K562 (cell line): ENCODE measurements around the gene TMEM126B. TPM values are rescaled to one million over a fixed set of nuclear protein-coding genes. Genes with fewer than 3 reads are reported as not detected.

Experiments used
- ATF6 ChIP-seq: sonication (generic); formaldehyde crosslinking; IDR thresholded peaks from 2 replicates; pipeline ENCODE4 v1.4.0; 2020; ENCODE audit warnings: mild to moderate bottlenecking, missing genetic modification reagents
- ETV1 ChIP-seq: fragments of 450-650 bp; conservative IDR thresholded peaks from 2 replicates; pipeline ENCODE4 v1.6.1; 2016; ENCODE audit warnings: missing genetic modification characterization, control low read depth, low read depth, missing compliant biosample characterization
- FOXP4 ChIP-seq: sonication (generic); formaldehyde crosslinking; IDR thresholded peaks from 2 replicates; pipeline ENCODE4 v1.8.0; 2022; ENCODE audit warnings: mild to moderate bottlenecking, missing genetic modification reagents, borderline replicate concordance
- HIVEP1 ChIP-seq: fragments of 250-450 bp; sonication (Bioruptor Pico); IDR thresholded peaks from 2 replicates; pipeline ENCODE4 v1.4.0; 2020; ENCODE audit warnings: mild to moderate bottlenecking
- KLF10 ChIP-seq: fragments of 250-450 bp; sonication (Bioruptor Pico); IDR thresholded peaks from 2 replicates; pipeline ENCODE4 v1.6.1; 2021; ENCODE audit warnings: matching md5 sums
- MAX ChIP-seq: sonication (generic); formaldehyde crosslinking; IDR thresholded peaks from 2 replicates; pipeline ENCODE4 v1.9.0; 2022; ENCODE audit warnings: mild to moderate bottlenecking, missing genetic modification reagents
- MLLT1 ChIP-seq, 2 experiments: fragments of 450-650 bp; IDR thresholded peaks; 2 replicates each; pipeline ENCODE4 v1.6.1; 2016
- RAD21 ChIP-seq, 2 experiments: fragments of 250-450 bp in 1 of 2; fragments of 450-650 bp in 1 of 2; sonication (Bioruptor Pico) in 1 of 2; formaldehyde crosslinking in 1 of 2; IDR thresholded peaks in 1 of 2; conservative IDR thresholded peaks in 1 of 2; 2 replicates each; pipeline versions ENCODE4 v1.4.0 to v1.8.0; 2020 to 2022; ENCODE audit warnings: mild to moderate bottlenecking in 2 of 2, moderate library complexity in 1 of 2
- RCOR1 ChIP-seq, 2 experiments: IDR thresholded peaks; 2 replicates each; pipeline ENCODE4 v1.6.1; 2012; ENCODE audit warnings: low read depth in 2 of 2, low read length in 2 of 2, borderline replicate concordance in 1 of 2, improper control_type of control experiment in 1 of 2
- RFX5 ChIP-seq: IDR thresholded peaks from 2 replicates; pipeline ENCODE4 v1.6.1; 2011; ENCODE audit warnings: low read depth, mild to moderate bottlenecking, improper control_type of control experiment, low read length
- SAP30 ChIP-seq: fragments of 200-600 bp; sonication (generic); IDR thresholded peaks from 2 replicates; pipeline ENCODE4 v1.6.1; 2012; ENCODE audit warnings: borderline replicate concordance, low read depth, mild to moderate bottlenecking, moderate library complexity, low read length, control low read depth, inconsistent platforms; ENCODE audit not compliant: insufficient read depth, poor library complexity, severe bottlenecking
- SIN3A ChIP-seq, 2 experiments: fragments of 150-350 bp in 1 of 2; IDR thresholded peaks; 2 replicates each; pipeline ENCODE4 v1.6.1; 2011 to 2016; ENCODE audit warnings: borderline replicate concordance in 2 of 2, low read depth in 2 of 2, low read length in 2 of 2, mild to moderate bottlenecking in 2 of 2, moderate library complexity in 2 of 2; ENCODE audit not compliant: control insufficient read depth in 1 of 2
- SMARCA4 ChIP-seq: fragments of 450-650 bp; IDR thresholded peaks from 2 replicates; pipeline ENCODE4 v1.6.1; 2016
- ZNF644 ChIP-seq: fragments of 200-800 bp; sonication (Bioruptor generic); IDR thresholded peaks from 2 replicates; pipeline ENCODE4 v1.6.1; 2016; ENCODE audit warnings: low read depth, missing genetic modification characterization, missing compliant biosample characterization
- polyA plus RNA-seq, 8 experiments: library from polyadenylated mRNA; depleted of rRNA in 4 of 8; stranded (reverse) in 5 of 8; unstranded in 3 of 8; fragments of >200 nt; fragmentation: Nextera tagmentation in 2 of 8; fragmentation: Illumina TruSeq in 1 of 8; extraction: Ambion mirVana in 2 of 8; extraction: Trizol in 1 of 8; gene quantifications; 2 replicates each; pipeline versions ENCODE4 v1.2.1 to v1.2.3, GENCODE V29; 2011 to 2014; ENCODE audit warnings: inconsistent platforms in 1 of 8, missing spikeins in 1 of 8
- total RNA-seq, 7 experiments: library from RNA; depleted of rRNA in 6 of 7; stranded (reverse); fragments of >200 nt in 6 of 7; fragmentation: Illumina TruSeq in 2 of 7; extraction: Trizol in 2 of 7; gene quantifications; 2 replicates each; pipeline versions ENCODE4 v1.2.1 to v1.2.3, GENCODE V29; 2011 to 2021; ENCODE audit warnings: low replicate concordance in 1 of 7

The TMEM126B gene
- total and polyA plus RNA-seq, 9 of the 15 experiments (the other 6 are each of a cell fraction or from before 2014, with no cell fraction given) = 85.5 to 226 (median 164) TPM

GRCh38 chr11:85663753-85664614 lies 35.6 kb downstream of the TMEM126B start (continued):
- TF ChIP-seq FOXP4 = peak; percentile 85
- TF ChIP-seq RFX5 = no peak
- no peak for TF ChIP-seq HIVEP1 (CRISPR knock-in tag)
- TF ChIP-seq MAX (CRISPR knock-in tag) = 0 out of 2 replicates have a peak, but pooled peaks have one; percentile 9
- TF ChIP-seq SAP30 = peak; percentile 25
- peak in 1 of 2 experiments; percentile 91; a peak in 3 of 4 replicates for TF ChIP-seq SIN3A (IDR thresholded peaks at IDR 0.05; ENCODE audit: borderline replicate concordance in 2 of 2, control insufficient read depth in 1 of 2, low read depth in 2 of 2, low read length in 2 of 2)
- TF ChIP-seq KLF10 (CRISPR knock-in tag) = no peak
- TF ChIP-seq RCOR1 (IDR thresholded peaks at IDR 0.05; ENCODE audit: borderline replicate concordance in 1 of 2, low read depth in 2 of 2, low read length in 2 of 2) = peak in 1 of 2 experiments; percentile 30; a peak in 1 of 4 replicates
- peak; percentile 34; the same call in 1 of the 2 replicates for TF ChIP-seq SMARCA4
- TF ChIP-seq MLLT1 (IDR thresholded peaks at IDR 0.05) = peak in 1 of 2 experiments; percentile 78; a peak in 1 of 4 replicates
- peak; percentile 81 for TF ChIP-seq ETV1 (tag)
- TF ChIP-seq ZNF644 = peak; percentile 0; the same call in 1 of the 2 replicates
- peak in 1 of 2 experiments; percentile 40; a peak in 2 of 4 replicates for TF ChIP-seq RAD21 (CRISPR knock-in tag; conservative IDR thresholded peaks at IDR 0.05 in 1 of 2, IDR thresholded peaks at IDR 0.05 in 1 of 2)
- 0 out of 2 replicates have a peak, but pooled peaks have one; percentile 20 for TF ChIP-seq ATF6
